Measurements from ENCODE around the gene HEMK1.
A peak's percentile ranks its signal among the peaks of the same experiment; 100 is the strongest.

GRCh38 chr3:50568947-50569749 lies at the start of gene HEMK1:
- TF ChIP-seq CTCF (IDR thresholded peaks at IDR 0.05) (peak in 1 of 6 experiments; percentile 9), POLR2A (IDR thresholded peaks at IDR 0.05) (peak in 2 of 4 donors; percentile 35 to 73)

All from esophagus squamous epithelium (tissue), 4 donors.